ENCODE results near the gene BICC1. TPM values are rescaled to one million over a fixed set of nuclear protein-coding genes. Genes with fewer than 3 reads are reported as not detected.

BICC1 gene
- total and polyA plus RNA-seq, 4 donors = 0.82 to 6.1 (median 4.5) TPM

DNA sequence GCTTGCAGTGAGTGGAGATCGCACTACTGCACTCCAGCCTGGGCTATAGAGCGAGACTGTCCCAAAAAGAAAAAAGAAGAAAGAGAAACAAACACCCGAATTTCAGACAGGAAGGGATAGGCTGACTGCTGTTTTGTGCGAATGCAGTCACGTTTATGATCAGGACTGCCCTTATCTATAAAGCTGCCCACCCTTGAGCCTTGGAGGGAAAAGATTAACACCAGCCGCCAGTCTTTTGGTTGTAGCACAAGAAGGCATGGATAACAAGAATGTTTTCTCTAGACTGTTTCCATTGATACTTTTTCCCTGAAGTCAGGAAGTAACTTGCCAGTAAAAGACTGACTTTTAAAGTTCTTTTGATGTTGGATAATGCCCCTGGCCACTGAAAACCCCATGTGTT, 314.0 kb downstream of the BICC1 start:
- TF ChIP-seq, protein P1, sequence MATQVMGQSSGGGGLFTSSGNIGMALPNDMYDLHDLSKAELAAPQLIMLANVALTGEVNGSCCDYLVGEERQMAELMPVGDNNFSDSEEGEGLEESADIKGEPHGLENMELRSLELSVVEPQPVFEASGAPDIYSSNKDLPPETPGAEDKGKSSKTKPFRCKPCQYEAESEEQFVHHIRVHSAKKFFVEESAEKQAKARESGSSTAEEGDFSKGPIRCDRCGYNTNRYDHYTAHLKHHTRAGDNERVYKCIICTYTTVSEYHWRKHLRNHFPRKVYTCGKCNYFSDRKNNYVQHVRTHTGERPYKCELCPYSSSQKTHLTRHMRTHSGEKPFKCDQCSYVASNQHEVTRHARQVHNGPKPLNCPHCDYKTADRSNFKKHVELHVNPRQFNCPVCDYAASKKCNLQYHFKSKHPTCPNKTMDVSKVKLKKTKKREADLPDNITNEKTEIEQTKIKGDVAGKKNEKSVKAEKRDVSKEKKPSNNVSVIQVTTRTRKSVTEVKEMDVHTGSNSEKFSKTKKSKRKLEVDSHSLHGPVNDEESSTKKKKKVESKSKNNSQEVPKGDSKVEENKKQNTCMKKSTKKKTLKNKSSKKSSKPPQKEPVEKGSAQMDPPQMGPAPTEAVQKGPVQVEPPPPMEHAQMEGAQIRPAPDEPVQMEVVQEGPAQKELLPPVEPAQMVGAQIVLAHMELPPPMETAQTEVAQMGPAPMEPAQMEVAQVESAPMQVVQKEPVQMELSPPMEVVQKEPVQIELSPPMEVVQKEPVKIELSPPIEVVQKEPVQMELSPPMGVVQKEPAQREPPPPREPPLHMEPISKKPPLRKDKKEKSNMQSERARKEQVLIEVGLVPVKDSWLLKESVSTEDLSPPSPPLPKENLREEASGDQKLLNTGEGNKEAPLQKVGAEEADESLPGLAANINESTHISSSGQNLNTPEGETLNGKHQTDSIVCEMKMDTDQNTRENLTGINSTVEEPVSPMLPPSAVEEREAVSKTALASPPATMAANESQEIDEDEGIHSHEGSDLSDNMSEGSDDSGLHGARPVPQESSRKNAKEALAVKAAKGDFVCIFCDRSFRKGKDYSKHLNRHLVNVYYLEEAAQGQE (IDR thresholded peaks at IDR 0.05) = no peak
- TF ChIP-seq YY1 (IDR thresholded peaks at IDR 0.05) = no peak
- no peak for TF ChIP-seq GABPA (IDR thresholded peaks at IDR 0.05 in 1 of 2, conservative IDR thresholded peaks at IDR 0.05 in 1 of 2)
- TF ChIP-seq HNF4A (conservative IDR thresholded peaks at IDR 0.05) = no peak
- TF ChIP-seq, protein P2, sequence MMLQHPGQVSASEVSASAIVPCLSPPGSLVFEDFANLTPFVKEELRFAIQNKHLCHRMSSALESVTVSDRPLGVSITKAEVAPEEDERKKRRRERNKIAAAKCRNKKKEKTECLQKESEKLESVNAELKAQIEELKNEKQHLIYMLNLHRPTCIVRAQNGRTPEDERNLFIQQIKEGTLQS (IDR thresholded peaks at IDR 0.05) = no peak
- no peak for TF ChIP-seq JUND (IDR thresholded peaks at IDR 0.05)
- no peak for TF ChIP-seq TAF1 (conservative IDR thresholded peaks at IDR 0.05)
- TF ChIP-seq, protein P3, sequence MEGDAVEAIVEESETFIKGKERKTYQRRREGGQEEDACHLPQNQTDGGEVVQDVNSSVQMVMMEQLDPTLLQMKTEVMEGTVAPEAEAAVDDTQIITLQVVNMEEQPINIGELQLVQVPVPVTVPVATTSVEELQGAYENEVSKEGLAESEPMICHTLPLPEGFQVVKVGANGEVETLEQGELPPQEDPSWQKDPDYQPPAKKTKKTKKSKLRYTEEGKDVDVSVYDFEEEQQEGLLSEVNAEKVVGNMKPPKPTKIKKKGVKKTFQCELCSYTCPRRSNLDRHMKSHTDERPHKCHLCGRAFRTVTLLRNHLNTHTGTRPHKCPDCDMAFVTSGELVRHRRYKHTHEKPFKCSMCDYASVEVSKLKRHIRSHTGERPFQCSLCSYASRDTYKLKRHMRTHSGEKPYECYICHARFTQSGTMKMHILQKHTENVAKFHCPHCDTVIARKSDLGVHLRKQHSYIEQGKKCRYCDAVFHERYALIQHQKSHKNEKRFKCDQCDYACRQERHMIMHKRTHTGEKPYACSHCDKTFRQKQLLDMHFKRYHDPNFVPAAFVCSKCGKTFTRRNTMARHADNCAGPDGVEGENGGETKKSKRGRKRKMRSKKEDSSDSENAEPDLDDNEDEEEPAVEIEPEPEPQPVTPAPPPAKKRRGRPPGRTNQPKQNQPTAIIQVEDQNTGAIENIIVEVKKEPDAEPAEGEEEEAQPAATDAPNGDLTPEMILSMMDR (IDR thresholded peaks at IDR 0.05; ENCODE audit: low read depth, low read length, missing input control) = no peak
- no peak for TF ChIP-seq NR2F2 (IDR thresholded peaks at IDR 0.05)
- TF ChIP-seq FOXA1 (IDR thresholded peaks at IDR 0.05) = no peak
- TF ChIP-seq RXRA (IDR thresholded peaks at IDR 0.05) = no peak
- TF ChIP-seq, protein P4, sequence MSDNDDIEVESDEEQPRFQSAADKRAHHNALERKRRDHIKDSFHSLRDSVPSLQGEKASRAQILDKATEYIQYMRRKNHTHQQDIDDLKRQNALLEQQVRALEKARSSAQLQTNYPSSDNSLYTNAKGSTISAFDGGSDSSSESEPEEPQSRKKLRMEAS (IDR thresholded peaks at IDR 0.05) = no peak
- DNase-seq (ENCODE audit: low spot score) = no peak
- H3K4me3 ChIP-seq (ENCODE audit: low read depth in 1 of 3, low read length in 3 of 3) = no peak overlapping the region
- no peak overlapping the region for H3K9ac ChIP-seq (ENCODE audit: low read depth in 1 of 2, low read length in 2 of 2)
- 78% methylated on average over 6 of the region's 6 CpGs for WGBS
- H3K27ac ChIP-seq (ENCODE audit: low read depth in 1 of 2, low read length in 2 of 2) = no peak overlapping the region
- no peaks in the 10 kb centered on the region for H3K9me3 ChIP-seq (ENCODE audit: control insufficient read depth in 4 of 4, low read length in 3 of 4)
- H3K27me3 ChIP-seq (ENCODE audit: control insufficient read depth in 4 of 4, insufficient read depth in 4 of 4, low read length in 3 of 4) = no peaks in the 10 kb centered on the region
- H3K36me3 ChIP-seq (ENCODE audit: control insufficient read depth in 4 of 4, insufficient read depth in 3 of 4, low read depth in 1 of 4, low read length in 3 of 4) = no peaks in the 10 kb centered on the region
- H3K4me1 ChIP-seq (ENCODE audit: control insufficient read depth in 4 of 4, insufficient read depth in 4 of 4, low read length in 3 of 4) = peaks cover 0 to 16% (median 12%) of the 10 kb centered on the region in 4 donors

DNA sequence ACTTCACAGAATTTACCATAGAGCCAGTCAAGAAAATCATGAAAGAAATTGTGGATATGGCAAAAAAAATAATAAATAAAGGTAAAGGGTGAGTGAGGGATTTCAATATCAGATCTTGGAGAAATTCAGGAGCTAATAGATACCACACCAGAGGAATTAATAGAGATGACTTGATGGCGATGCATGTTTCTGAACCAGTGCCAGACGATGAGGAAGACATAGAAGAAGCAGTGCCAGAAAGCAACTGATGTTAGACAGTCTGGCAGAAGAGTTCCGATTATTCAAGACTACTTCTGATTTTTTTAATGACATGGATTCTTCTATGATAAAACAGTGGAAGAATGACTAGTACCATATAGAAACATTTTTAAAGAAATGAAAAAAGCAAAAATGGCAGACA, 314.7 kb downstream of the BICC1 start:
- no peak for DNase-seq (ENCODE audit: low spot score)
- Histone ChIP-seq H3K36me3 (ENCODE audit: control insufficient read depth in 4 of 4, insufficient read depth in 3 of 4, low read depth in 1 of 4, low read length in 3 of 4) (no peaks in the 10 kb centered on the region), H3K9ac (ENCODE audit: low read depth in 1 of 2, low read length in 2 of 2) (no peak overlapping the region), H3K9me3 (ENCODE audit: control insufficient read depth in 4 of 4, low read length in 3 of 4) (no peaks in the 10 kb centered on the region), H3K27me3 (ENCODE audit: control insufficient read depth in 4 of 4, insufficient read depth in 4 of 4, low read length in 3 of 4) (no peaks in the 10 kb centered on the region), H3K4me1 (ENCODE audit: control insufficient read depth in 4 of 4, insufficient read depth in 4 of 4, low read length in 3 of 4) (peaks cover 0 to 16% (median 12%) of the 10 kb centered on the region in 4 donors), H3K27ac (ENCODE audit: low read depth in 1 of 2, low read length in 2 of 2) (no peak overlapping the region), H3K4me3 (ENCODE audit: low read depth in 1 of 3, low read length in 3 of 3) (no peak overlapping the region)
- WGBS = 94% methylated on average over 3 of the region's 3 CpGs
- no peak for TF ChIP-seq TAF1 (conservative IDR thresholded peaks at IDR 0.05)
- TF ChIP-seq, protein P3 (IDR thresholded peaks at IDR 0.05; ENCODE audit: low read depth, low read length, missing input control) = no peak
- TF ChIP-seq, protein P4 (IDR thresholded peaks at IDR 0.05) = no peak
- no peak for TF ChIP-seq NR2F2 (IDR thresholded peaks at IDR 0.05)
- TF ChIP-seq SP1 (IDR thresholded peaks at IDR 0.05) = no peak
- TF ChIP-seq EGR1 (IDR thresholded peaks at IDR 0.05; ENCODE audit: low read depth in 2 of 2) = no peak
- no peak for TF ChIP-seq YY1 (IDR thresholded peaks at IDR 0.05)
- no peak for TF ChIP-seq FOXA1 (IDR thresholded peaks at IDR 0.05)

Measured in liver (tissue), 9 donors.